HG02852 (cell line): Measurements from ENCODE around the gene GTF2IRD2.
"Not testable (repeated sequence)": the region's sequence is repeated elsewhere in the genome, so short reads cannot be mapped to it uniquely, and the experiment has no call there.

Source experiments
- ATAC-seq: cut with Tn5 transposase; IDR thresholded peaks from one replicate; pipeline ENCODE4 v1.9.1; 2021; ENCODE audit warnings: mild to moderate bottlenecking, moderate library complexity; ENCODE audit not compliant: unreplicated experiment

The GTF2IRD2 gene

DNA sequence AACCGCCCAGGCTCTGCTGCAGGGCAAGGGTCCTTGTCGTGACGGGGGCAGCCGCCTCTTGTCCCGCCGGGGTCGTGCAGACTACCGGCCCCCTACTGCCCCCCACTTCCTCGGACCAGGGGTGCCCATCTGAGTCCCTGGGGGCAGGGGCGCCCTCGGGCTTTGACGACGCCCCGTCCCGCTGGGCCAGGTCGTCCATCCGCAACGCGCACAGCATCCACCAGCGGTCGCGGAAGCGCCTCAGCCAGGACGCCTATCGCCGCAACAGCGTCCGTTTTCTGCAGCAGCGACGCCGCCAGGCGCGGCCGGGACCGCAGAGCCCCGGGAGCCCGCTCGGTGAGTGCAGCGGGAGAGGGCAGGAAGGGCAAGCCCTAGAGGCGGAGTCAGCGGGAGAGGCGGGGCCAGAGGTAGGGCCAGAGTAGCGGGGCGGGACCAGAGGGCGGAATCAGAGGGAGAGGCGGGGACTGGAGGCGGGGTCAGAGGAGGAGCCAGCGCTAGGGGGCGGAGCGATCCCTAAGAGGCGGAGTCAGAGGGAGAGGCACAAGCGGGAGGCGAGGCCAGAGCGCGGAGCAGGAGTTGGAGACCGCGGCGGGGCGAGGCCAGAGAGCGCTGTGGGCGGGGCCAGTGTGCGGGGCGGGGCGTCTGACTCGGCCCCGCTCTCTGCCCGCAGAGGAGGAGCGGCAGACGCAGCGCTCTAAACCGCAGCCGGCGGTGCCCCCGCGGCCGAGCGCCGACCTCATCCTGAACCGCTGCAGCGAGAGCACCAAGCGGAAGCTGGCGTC is 62.8 kb downstream of the GTF2IRD2 start:
- peak; percentile 88 for ATAC-seq

DNA sequence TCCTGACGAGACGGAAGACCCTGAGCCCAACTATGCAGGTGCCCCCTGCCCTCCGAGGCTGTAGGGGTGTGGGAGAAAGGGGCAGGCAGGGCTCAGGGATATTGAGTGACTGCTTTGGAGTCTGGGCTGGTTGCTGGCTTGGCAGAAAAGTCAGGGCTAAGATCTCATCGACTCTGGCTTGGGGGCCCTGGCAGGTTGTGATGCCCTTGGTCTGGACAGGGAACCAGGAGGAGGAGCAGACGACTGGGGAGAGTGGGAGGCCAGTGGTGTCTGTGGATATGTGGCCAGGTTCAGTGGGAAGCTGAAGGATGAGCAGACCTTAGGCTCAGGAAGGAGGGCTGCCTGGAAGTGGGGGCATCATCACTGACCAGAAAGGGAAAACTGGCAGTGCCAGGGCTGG is 67.8 kb downstream of the GTF2IRD2 start:
- not testable (repeated sequence) for ATAC-seq

DNA sequence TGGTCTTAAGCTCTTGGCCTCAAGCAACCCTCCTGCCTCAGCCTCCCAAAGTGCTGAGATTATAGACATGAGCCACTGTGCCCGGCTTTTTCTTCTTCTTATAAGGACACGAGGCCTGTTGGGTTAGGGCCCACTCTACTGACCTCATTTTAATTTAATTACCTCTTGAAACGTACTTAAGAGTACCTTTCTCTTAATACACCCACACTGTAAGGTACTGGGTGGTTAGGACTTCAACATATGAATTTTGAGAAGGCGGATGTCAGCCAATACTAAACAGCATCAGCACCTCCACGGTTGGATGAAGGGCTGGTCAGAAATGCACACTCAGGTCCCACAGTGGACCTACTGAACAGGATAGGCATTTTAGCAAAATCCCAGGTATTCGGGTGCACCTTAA is 69.7 kb downstream of the GTF2IRD2 start:
- ATAC-seq, result not testable (repeated sequence)

- not testable (repeated sequence) for ATAC-seq
Measured at GRCh38 chr7:74779053-74779452, 72.4 kb downstream of the GTF2IRD2 start.

GRCh38 chr7:74775111-74775510 is 76.3 kb downstream of the GTF2IRD2 start:
- ATAC-seq, result peak; percentile 46

GRCh38 chr7:74773760-74774750 is 77.3 kb downstream of the GTF2IRD2 start, which contains the start of gene NCF1:
TSS of gene NCF1 (plus strand) at chr7:74774011. CDS start at chr7:74774032, 21 bp downstream.
- peak; percentile 80 for ATAC-seq

DNA sequence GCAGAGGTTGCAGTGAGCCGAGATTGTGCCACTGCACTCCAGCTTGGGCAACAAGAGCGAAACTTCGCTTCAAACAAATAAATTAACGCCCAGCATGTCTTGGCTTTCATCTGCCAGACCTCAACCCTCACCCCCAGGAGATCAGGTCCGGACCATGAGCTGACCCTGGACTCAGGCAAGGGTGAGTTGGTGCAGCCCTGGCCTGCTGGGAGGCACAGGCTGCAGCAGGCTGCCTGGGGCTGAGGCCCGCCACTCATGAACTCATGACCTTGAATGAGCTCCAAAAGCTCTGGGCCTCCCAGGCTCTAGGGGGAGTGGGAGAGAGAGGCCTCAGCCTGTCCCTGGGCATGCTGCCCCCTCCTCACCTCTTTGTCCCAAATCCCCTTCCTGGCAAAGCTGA is 79.3 kb downstream of the GTF2IRD2 start:
- ATAC-seq, result not testable (repeated sequence)

DNA sequence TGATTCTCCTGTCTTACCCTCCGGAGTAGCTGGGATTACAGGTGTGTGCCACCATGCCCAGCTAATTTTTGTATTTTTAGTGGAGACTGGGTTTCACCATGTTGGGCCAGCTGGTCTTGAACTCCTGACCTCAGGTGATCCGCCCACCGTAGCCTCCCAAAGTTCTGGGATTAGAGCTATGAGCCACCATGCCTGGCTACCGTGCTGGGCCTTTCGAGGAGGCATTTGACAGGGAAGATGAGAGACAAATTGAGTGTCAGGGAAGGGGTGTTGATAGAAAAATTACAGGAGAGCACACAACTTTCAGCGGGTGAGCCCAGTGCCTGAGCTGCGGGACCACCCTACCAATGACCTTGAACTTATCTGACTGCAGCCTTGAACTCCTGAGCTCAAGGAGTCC is 81.3 kb downstream of the GTF2IRD2 start:
- ATAC-seq, result not testable (repeated sequence)

GRCh38 chr7:74766991-74767390 is 84.4 kb downstream of the GTF2IRD2 start:
- not testable (repeated sequence) for ATAC-seq

DNA sequence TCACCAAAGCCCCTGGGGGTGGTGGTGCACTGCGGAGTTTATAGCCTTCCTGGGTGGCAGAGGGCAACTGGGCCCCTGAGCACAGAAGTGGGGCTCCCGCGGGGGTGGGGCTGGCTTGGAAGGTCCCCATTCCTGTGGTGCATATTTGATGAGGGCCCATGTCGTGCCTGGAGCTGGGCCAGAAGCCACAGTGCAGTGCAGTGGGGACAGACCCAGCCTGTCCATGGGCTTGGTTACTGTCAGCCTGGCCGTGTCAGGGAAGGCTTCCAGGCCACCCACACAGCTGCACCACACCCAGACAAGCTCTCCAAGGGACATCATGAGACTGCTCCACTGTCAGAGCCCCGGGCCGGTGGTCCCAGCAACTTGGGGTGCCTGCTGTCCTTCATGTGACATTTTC is 84.9 kb downstream of the GTF2IRD2 start:
- ATAC-seq, result not testable (repeated sequence)

GRCh38 chr7:74765205-74765918 is 86.0 kb downstream of the GTF2IRD2 start:
- ATAC-seq, result not testable (repeated sequence)

- ATAC-seq, result not testable (repeated sequence)
Measured at GRCh38 chr7:74758982-74759381, 92.4 kb downstream of the GTF2IRD2 start.

DNA sequence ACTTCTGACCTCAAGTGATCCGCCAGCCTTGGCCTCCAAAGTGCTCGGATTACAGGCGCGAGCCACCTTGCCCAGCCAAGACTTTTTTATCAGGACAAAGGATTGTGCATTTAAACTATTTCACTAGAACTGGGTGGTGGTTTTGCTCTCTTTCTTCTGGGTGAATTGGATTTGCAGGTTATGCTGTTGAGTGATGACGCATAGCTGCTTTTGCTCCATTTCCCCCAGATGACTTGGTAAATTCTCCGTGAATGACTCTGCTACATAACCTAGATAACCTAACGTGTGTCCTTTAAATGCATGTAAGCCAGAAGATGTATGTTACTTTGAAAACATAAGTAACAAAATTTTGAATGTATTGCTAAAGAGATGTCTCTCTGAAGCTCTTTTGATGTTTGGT is 93.1 kb downstream of the GTF2IRD2 start:
- not testable (repeated sequence) for ATAC-seq

DNA sequence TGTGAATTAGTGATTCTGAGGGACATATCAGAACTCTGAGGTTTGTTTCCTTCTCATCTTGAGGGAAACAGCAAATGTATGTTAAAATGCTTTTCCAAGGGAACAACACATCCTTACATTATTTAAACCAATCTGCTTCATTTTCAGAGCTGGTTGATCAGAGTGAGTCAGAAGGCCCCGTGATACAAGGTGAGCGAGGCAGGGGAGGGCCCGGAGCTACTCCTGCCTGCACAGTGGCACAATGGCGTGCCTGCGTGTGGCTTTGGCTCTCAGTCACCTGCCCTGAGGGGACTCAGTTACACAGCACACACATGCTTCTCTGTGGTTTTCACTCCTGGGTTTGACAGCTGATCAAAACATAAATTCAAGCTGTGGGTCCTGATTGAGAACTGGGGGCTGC is 94.7 kb downstream of the GTF2IRD2 start:
- not testable (repeated sequence) for ATAC-seq

DNA sequence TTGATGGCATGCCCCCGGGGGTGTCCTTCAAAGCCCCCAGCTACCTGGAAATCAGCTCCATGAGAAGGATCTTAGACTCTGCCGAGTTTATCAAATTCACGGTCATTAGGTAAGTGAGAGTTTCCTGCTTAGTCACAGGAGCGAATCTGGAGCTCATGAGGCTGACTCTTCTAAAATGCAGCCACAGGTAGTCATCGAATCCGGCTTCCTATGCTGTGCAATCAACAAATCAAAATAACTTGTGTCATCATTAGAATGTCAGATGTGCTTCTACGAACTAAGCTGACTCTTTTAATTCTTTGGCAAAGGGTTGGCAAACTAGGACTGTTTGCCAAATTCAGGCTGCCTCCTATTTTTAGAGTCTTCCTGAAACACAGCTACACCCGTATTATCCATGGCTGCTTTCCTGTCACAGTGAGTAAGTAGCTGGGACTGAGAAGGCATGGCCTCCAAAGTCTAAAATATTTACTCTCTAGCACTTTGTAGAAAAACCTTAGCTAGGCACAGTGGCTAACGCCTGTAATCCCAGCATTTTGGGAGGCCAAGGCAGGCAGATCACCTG is 97.4 kb downstream of the GTF2IRD2 start:
- not testable (repeated sequence) for ATAC-seq
